HepG2 (cell line): ENCODE data around the gene TUNAR. TPM values are rescaled to one million over a fixed set of nuclear protein-coding genes. Genes with fewer than 3 reads are reported as not detected.
A peak's percentile ranks its signal among the peaks of the same experiment; 100 is the strongest.

Experiments
- ATAC-seq: fragments of 200-7000 bp; cut with Tn5 transposase; 3 replicates; pipeline ENCODE4 v1.9.1; 2020; ENCODE audit warnings: mild to moderate bottlenecking, moderate library complexity
- BruUV-seq: library from RNA; stranded (reverse); fragments of 400-500 nt; replicated peaks from 2 replicates; lab custom pipeline; 2021; lab: Mats Ljungman, UMichigan
- CTCF ChIA-PET: fragments of 300-600 bp; formaldehyde crosslinking; extraction: SDS; loops from one replicate; lab custom pipeline; 2021; ENCODE audit warnings: low total read pairs, inconsistent platforms, low intra/inter-chr PET ratio; lab: Yijun Ruan, JAX
- POLR2A ChIA-PET: fragments of 350-600 bp; sonication (Branson Sonifier 250); formaldehyde crosslinking; loops from one replicate; lab custom pipeline; 2020; ENCODE audit warnings: antibody characterized with exemption, inconsistent platforms; lab: Yijun Ruan, JAX
- DNase-seq: peaks from one replicate; pipeline ENCODE4 v3.0.0-alpha.2; 2015; ENCODE audit warnings: low spot score
- FAIRE-seq: peaks from 3 replicates; lab custom pipeline; 2011; peaks lifted over from hg19 to GRCh38; lab: Jason Lieb, UNC
- H2AFZ ChIP-seq: one replicate; pipeline ENCODE4 v1.6.1; 2011; ENCODE audit warnings: low read length, inconsistent platforms
- H3K27ac ChIP-seq: fragments of 300-600 bp; 3 replicates; pipeline ENCODE4 v1.8.0; 2011; ENCODE audit warnings: mixed run types, mild to moderate bottlenecking, mixed read lengths, low read length, inconsistent platforms; ENCODE audit not compliant: insufficient read depth; ENCODE audit errors: extremely low read length
- H3K27me3 ChIP-seq, 2 experiments: fragments of 200-600 bp in 1 of 2; 2 replicates in 1 of 2; 3 replicates in 1 of 2; pipeline versions ENCODE4 v1.6.0 to v1.8.0; 2011; ENCODE audit warnings: low read length in 2 of 2, mild to moderate bottlenecking in 2 of 2, moderate library complexity in 2 of 2, inconsistent platforms in 1 of 2; ENCODE audit not compliant: insufficient read depth in 2 of 2, control insufficient read depth in 1 of 2
- H3K36me3 ChIP-seq, 2 experiments: fragments of 200-600 bp in 1 of 2; replicated peaks in 1 of 2; 2 replicates in 1 of 2; 3 replicates in 1 of 2; pipeline versions ENCODE4 v1.5.1 to v1.8.0; 2011; ENCODE audit warnings: low read length in 2 of 2, inconsistent platforms in 1 of 2; ENCODE audit not compliant: insufficient read depth in 2 of 2, control insufficient read depth in 1 of 2
- H3K4me1 ChIP-seq: 2 replicates; pipeline ENCODE4 v1.5.1; 2012; ENCODE audit warnings: low read length, inconsistent platforms; ENCODE audit not compliant: insufficient read depth
- H3K4me2 ChIP-seq: 2 replicates; pipeline ENCODE4 v1.6.0; 2011; ENCODE audit warnings: low read depth, low read length, inconsistent platforms
- H3K4me3 ChIP-seq, 3 experiments: fragments of 200-600 bp in 1 of 3; sonication (generic), shearing (Covaris generic) in 1 of 3; replicated peaks in 1 of 3; 2 replicates each; pipeline ENCODE4 v1.5.1; 2011 to 2016; ENCODE audit warnings: low read length in 3 of 3, inconsistent platforms in 2 of 3, low read depth in 2 of 3, mild to moderate bottlenecking in 2 of 3, control low read depth in 1 of 3, mixed read lengths in 1 of 3; ENCODE audit not compliant: insufficient read depth in 1 of 3
- H3K79me2 ChIP-seq: one replicate; pipeline ENCODE4 v1.6.1; 2011; ENCODE audit warnings: low read length, inconsistent platforms; ENCODE audit not compliant: insufficient read depth
- H3K9ac ChIP-seq: 2 replicates; pipeline ENCODE4 v1.6.0; 2011; ENCODE audit warnings: mild to moderate bottlenecking, low read depth, low read length, inconsistent platforms; ENCODE audit not compliant: insufficient read depth
- H3K9me3 ChIP-seq: 2 replicates; pipeline ENCODE4 v1.5.1; 2012; ENCODE audit warnings: mild to moderate bottlenecking, low read length
- H4K20me1 ChIP-seq: 2 replicates; pipeline ENCODE4 v1.6.0; 2011; ENCODE audit warnings: inconsistent platforms, mild to moderate bottlenecking, low read length, moderate library complexity; ENCODE audit not compliant: insufficient read depth
- BORCS8-MEF2B ChIP-seq: sonication (generic); formaldehyde crosslinking; IDR thresholded peaks from 2 replicates; pipeline ENCODE4 v1.8.0; 2022; ENCODE audit warnings: mild to moderate bottlenecking, missing genetic modification reagents
- CREB1 ChIP-seq, 2 experiments: fragments of 450-650 bp in 1 of 2; IDR thresholded peaks; 2 replicates each; pipeline ENCODE4 v1.6.1; 2016 to 2017; ENCODE audit warnings: control low read depth in 1 of 2, mild to moderate bottlenecking in 1 of 2, missing compliant biosample characterization in 1 of 2, missing genetic modification characterization in 1 of 2
- HDAC1 ChIP-seq: sonication (generic); formaldehyde crosslinking; IDR thresholded peaks from 2 replicates; pipeline ENCODE4 v1.5.1; 2020; ENCODE audit warnings: mild to moderate bottlenecking, missing genetic modification reagents
- MIER2 ChIP-seq: IDR thresholded peaks from 2 replicates; pipeline ENCODE4 v1.6.1; 2016; ENCODE audit warnings: missing biosample characterization, missing genetic modification reagents
- PITX1 ChIP-seq: sonication (generic); formaldehyde crosslinking; IDR thresholded peaks from 2 replicates; pipeline ENCODE4 v1.5.1; 2020; ENCODE audit warnings: mild to moderate bottlenecking, missing genetic modification reagents
- SIN3B ChIP-seq: fragments of 150-350 bp; IDR thresholded peaks from 2 replicates; pipeline ENCODE4 v1.6.1; 2014; ENCODE audit warnings: low read length
- XRCC5 ChIP-seq: fragments of 200-400 bp; formaldehyde crosslinking; optimal IDR thresholded peaks from 2 replicates; pipeline ENCODE3; 2017; ENCODE audit warnings: mild to moderate bottlenecking, low read length
- ZBTB7A ChIP-seq: sonication (generic); formaldehyde crosslinking; IDR thresholded peaks from 2 replicates; pipeline ENCODE4 v1.8.0; 2022; ENCODE audit warnings: mild to moderate bottlenecking, missing genetic modification reagents
- ZNF605 ChIP-seq: sonication (generic); formaldehyde crosslinking; IDR thresholded peaks from 2 replicates; pipeline ENCODE4 v1.8.0; 2022; ENCODE audit warnings: mild to moderate bottlenecking, missing genetic modification reagents
- WGBS: methylation state at CpG from one replicate; pipeline ENCODE4 v1.1.6; 2017; ENCODE audit warnings: low lambda C conversion rate; 5-methylcytosine and 5-hydroxymethylcytosine counted together
- in situ Hi-C: cut with HindIII; loops from 2 replicates; pipeline ENCODE4 v1.10.0; 2017; ENCODE audit warnings: low pct_unique_long_range_greater_than_20kb; ENCODE audit not compliant: extremely low pct_ligation_motif_present
- intact Hi-C: fragments of 100-400 bp; cut with micrococcal nuclease; formaldehyde crosslinking; loops from one replicate; pipeline ENCODE4 v1.10.0; 2022; ENCODE audit not compliant: unreplicated experiment
- polyA plus RNA-seq, 8 experiments: library from polyadenylated mRNA; depleted of rRNA in 3 of 8; stranded (reverse) in 7 of 8; unstranded in 1 of 8; fragments of >200 nt; fragmentation: Illumina TruSeq in 4 of 8; extraction: Trizol in 4 of 8; gene quantifications; 2 replicates each; pipeline versions ENCODE4 v1.2.1 to v1.2.3, GENCODE V29; 2011 to 2016; ENCODE audit warnings: low read depth in 4 of 8, missing spikeins in 1 of 8, mixed read lengths in 1 of 8; ENCODE audit not compliant: insufficient read depth in 1 of 8
- total RNA-seq, 5 experiments: library from RNA; depleted of rRNA; stranded (reverse); fragments of >200 nt; fragmentation: Illumina TruSeq; extraction: Trizol; gene quantifications; 2 replicates each; pipeline ENCODE4 v1.2.3, GENCODE V29; 2016; ENCODE audit warnings: low read depth in 1 of 5
- TF ChIP-seq, protein P1 (sequence below): IDR thresholded peaks from 2 replicates; pipeline ENCODE4 v1.6.1; 2016; ENCODE audit warnings: low read depth, control low read depth
- TF ChIP-seq, protein P2 (sequence below): sonication (generic); formaldehyde crosslinking; IDR thresholded peaks from 2 replicates; pipeline ENCODE4 v1.5.0; 2020; ENCODE audit warnings: missing genetic modification reagents, mild to moderate bottlenecking, borderline replicate concordance

Gene TUNAR
- total and polyA plus RNA-seq, 2 of the 13 experiments (the other 11 are each of a cell fraction or from before 2014, with no cell fraction given), result not detected

DNA sequence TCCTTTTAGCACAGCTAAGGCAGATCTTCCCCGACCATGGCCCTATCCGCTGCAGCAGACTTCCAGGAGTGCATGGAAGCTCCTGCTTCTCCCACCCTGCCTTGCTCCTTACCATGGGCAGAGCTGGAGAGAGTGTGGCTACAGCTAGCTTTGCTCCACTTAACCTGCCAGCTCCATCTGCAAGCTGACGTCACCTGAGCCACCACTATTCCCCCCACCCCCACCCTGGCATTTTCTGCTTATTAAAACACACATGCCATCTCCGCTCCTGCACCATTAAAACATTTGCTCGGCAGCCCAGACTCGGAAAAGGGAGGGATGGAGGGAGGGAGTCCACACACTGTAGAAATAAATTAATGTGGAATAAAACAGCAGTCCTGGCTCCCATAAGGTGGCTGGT, 67.8 kb downstream of the TUNAR start:
- FAIRE-seq (no peak), ATAC-seq (no peak), DNase-seq (no peak)
- Histone ChIP-seq H3K9ac (no peak overlapping the region), H3K27me3 (no peaks in the 10 kb centered on the region; a peak in 1 of 5 replicates), H3K79me2 (no peaks in the 10 kb centered on the region), H3K4me3 (no peak overlapping the region), H3K9me3 (peaks cover 22% of the 10 kb centered on the region; the same call in 1 of the 2 replicates), H3K4me1 (no peaks in the 10 kb centered on the region), H4K20me1 (no peaks in the 10 kb centered on the region), H3K27ac (no peak overlapping the region), H3K36me3 (no peaks in the 10 kb centered on the region), H2AFZ (no peak overlapping the region), H3K4me2 (no peak overlapping the region)
- CTCF ChIA-PET, result no interaction called here
- POLR2A ChIA-PET, result no interaction called here
- BruUV-seq, result no TSS peak
- 0% methylated on average over 5 of the region's 6 CpGs for WGBS
- in situ Hi-C loops (no loop called here), intact Hi-C loops (no loop called here)
- TF ChIP-seq, protein P1, sequence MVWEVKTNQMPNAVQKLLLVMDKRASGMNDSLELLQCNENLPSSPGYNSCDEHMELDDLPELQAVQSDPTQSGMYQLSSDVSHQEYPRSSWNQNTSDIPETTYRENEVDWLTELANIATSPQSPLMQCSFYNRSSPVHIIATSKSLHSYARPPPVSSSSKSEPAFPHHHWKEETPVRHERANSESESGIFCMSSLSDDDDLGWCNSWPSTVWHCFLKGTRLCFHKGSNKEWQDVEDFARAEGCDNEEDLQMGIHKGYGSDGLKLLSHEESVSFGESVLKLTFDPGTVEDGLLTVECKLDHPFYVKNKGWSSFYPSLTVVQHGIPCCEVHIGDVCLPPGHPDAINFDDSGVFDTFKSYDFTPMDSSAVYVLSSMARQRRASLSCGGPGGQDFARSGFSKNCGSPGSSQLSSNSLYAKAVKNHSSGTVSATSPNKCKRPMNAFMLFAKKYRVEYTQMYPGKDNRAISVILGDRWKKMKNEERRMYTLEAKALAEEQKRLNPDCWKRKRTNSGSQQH, result no peak
- TF ChIP-seq BORCS8-MEF2B (CRISPR knock-in tag) (no peak), CREB1 (IDR thresholded peaks at IDR 0.05) (peak; percentile 37; the same call in 1 of the 2 replicates), CREB1 (CRISPR knock-in tag; IDR thresholded peaks at IDR 0.05) (no peak)
- TF ChIP-seq, protein P2, sequence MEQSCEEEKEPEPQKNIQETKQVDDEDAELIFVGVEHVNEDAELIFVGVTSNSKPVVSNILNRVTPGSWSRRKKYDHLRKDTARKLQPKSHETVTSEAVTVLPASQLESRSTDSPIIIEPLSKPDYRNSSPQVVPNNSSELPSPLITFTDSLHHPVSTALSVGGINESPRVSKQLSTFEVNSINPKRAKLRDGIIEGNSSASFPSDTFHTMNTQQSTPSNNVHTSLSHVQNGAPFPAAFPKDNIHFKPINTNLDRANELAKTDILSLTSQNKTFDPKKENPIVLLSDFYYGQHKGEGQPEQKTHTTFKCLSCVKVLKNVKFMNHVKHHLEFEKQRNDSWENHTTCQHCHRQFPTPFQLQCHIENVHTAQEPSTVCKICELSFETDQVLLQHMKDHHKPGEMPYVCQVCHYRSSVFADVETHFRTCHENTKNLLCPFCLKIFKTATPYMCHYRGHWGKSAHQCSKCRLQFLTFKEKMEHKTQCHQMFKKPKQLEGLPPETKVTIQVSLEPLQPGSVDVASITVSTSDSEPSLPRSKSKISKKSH, result no peak

GRCh38 chr14:95946867-95947266, 70.2 kb downstream of the TUNAR start:
- DNase-seq (no peak), FAIRE-seq (no peak), ATAC-seq (no peak)
- CTCF ChIA-PET, result no interaction called here
- H3K27me3 ChIP-seq, result no peaks in the 10 kb centered on the region; a peak in 1 of 5 replicates
- H3K9ac ChIP-seq, result no peak overlapping the region
- POLR2A ChIA-PET, result no interaction called here
- WGBS, result 0% methylated on average over 1 of the region's 1 CpG
- no peaks in the 10 kb centered on the region for H4K20me1 ChIP-seq
- no peaks in the 10 kb centered on the region for H3K36me3 ChIP-seq
- no peak overlapping the region for H3K4me3 ChIP-seq
- in situ Hi-C loops, result no loop called here
- H2AFZ ChIP-seq, result no peak overlapping the region
- H3K27ac ChIP-seq, result no peak overlapping the region
- H3K79me2 ChIP-seq, result no peaks in the 10 kb centered on the region
- BruUV-seq, result no TSS peak
- H3K9me3 ChIP-seq, result peaks cover 10% of the 10 kb centered on the region; the same call in 1 of the 2 replicates
- intact Hi-C loops, result no loop called here
- no peaks in the 10 kb centered on the region for H3K4me1 ChIP-seq
- no peak for TF ChIP-seq XRCC5
- TF ChIP-seq MIER2 (CRISPR knock-in tag), result no peak
- no peak for TF ChIP-seq PITX1
- TF ChIP-seq SIN3B, result no peak
- no peak for TF ChIP-seq ZNF605 (CRISPR knock-in tag)
- no peak for TF ChIP-seq ZBTB7A (CRISPR knock-in tag)
- no peak for TF ChIP-seq HDAC1 (CRISPR knock-in tag)
- TF ChIP-seq, all 625 proteins: peak for 0
- H3K4me2 ChIP-seq, result no peak overlapping the region
